ENCODE measurements around the gene CALR3.
A peak's percentile ranks its signal among the peaks of the same experiment; 100 is the strongest.

The CALR3 gene

DNA sequence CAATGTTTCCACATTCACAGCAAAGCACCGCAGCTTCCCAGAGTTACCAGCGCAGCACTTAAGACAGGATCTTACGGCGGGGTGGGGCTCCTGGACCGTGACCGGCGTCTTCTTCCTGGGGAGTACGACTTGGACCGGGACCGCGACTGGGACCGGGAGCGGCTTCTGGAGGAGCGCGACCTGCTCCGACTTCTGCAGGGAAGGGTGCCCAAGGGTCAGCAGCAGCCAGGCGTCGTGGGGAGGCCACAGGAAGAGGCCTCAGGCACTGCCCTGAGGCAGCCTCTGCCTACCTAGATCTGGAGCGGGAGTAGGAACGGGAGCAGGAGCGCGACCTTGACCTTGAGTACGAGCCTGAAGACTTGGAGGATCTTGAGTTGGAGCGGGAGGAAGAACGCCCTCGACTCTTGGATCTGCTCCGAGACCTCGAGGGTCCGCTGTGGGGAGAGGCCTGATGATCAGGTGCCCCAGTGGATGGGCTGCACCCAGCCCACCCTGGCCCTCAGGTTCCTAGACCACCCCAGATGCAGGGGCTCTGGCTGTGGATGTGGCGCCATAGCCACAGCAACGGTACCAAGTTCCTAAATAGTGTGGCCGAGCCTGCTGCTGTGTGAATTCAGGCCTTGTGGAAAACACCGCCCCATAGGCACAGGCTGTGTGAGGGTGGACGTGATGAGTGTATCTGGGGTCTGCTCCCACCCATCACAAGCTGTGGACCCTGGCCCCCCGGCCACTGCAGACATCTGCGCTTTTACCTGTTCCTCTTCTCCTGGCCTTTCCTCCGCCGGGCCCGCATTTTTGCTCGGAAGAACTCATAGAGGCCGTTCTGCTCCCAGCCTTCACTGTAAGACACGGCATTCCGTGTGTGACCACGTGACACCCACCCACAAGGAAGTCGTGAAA is 24.4 kb upstream of the CALR3 start:
- H3K27me3 ChIP-seq: no peaks in the 10 kb centered on the region
- no peaks in the 10 kb centered on the region for H3K4me1 ChIP-seq
- DNase-seq: no peak
- no peaks in the 10 kb centered on the region for H3K9me3 ChIP-seq
- no peak overlapping the region for H3K4me3 ChIP-seq (ENCODE audit: low read depth, low read length)
- H3K36me3 ChIP-seq: peaks cover 86% of the 10 kb centered on the region
- TF ChIP-seq, protein P1, sequence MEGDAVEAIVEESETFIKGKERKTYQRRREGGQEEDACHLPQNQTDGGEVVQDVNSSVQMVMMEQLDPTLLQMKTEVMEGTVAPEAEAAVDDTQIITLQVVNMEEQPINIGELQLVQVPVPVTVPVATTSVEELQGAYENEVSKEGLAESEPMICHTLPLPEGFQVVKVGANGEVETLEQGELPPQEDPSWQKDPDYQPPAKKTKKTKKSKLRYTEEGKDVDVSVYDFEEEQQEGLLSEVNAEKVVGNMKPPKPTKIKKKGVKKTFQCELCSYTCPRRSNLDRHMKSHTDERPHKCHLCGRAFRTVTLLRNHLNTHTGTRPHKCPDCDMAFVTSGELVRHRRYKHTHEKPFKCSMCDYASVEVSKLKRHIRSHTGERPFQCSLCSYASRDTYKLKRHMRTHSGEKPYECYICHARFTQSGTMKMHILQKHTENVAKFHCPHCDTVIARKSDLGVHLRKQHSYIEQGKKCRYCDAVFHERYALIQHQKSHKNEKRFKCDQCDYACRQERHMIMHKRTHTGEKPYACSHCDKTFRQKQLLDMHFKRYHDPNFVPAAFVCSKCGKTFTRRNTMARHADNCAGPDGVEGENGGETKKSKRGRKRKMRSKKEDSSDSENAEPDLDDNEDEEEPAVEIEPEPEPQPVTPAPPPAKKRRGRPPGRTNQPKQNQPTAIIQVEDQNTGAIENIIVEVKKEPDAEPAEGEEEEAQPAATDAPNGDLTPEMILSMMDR (IDR thresholded peaks at IDR 0.05; ENCODE audit: low read depth, low read length): no peak

- Histone ChIP-seq H3K4me3 (ENCODE audit: low read depth, low read length) (no peak overlapping the region), H3K36me3 (peaks cover 84% of the 10 kb centered on the region), H3K9me3 (no peaks in the 10 kb centered on the region), H3K27me3 (no peaks in the 10 kb centered on the region), H3K4me1 (no peaks in the 10 kb centered on the region)
- TF ChIP-seq, protein P1 (IDR thresholded peaks at IDR 0.05; ENCODE audit: low read depth, low read length): no peak
- DNase-seq: no peak
These were observed 23.3 kb upstream of the CALR3 start for GRCh38 chr19:16519230-16519687.

DNA sequence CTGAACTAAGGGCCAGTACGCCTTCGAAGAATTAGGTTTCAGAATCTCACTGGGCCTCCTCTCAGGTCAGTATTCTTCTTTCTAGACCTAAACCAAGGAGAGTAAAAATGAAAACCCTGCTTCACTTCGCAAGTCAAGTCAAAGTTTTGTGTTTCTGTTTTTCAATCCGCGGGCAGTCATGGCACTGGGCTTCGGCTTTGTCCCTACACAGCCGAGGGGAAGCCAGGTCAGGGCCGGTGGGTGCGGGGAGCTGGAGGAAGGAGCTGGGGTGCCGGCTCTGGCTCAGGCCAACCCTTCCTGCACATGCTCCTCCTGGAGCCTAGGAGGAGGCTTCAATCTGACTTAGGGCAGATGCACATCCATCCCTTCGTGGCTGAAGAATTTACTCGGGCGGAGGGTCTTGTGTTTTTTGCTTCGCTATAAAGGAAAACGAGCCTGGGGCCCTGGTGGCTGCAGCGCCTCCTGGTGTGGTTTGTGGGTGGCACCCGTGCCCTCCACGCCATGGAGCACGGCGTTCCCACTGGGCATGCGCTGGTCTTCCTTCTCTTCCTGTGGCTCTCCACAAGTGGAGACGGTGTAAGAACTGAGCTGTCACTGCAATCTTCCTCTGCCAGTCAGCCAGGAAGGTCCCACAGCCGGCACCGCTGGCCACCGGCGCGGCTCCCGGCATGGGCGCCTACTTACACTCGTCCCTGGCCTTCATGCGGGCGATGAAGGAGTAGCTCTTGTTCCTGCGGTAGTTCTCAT is 22.7 kb upstream of the CALR3 start:
- Histone ChIP-seq H3K4me3 (ENCODE audit: low read depth, low read length) (no peak overlapping the region), H3K9me3 (no peaks in the 10 kb centered on the region), H3K4me1 (no peaks in the 10 kb centered on the region), H3K36me3 (peaks cover 78% of the 10 kb centered on the region), H3K27me3 (no peaks in the 10 kb centered on the region)
- TF ChIP-seq, protein P1 (IDR thresholded peaks at IDR 0.05; ENCODE audit: low read depth, low read length): peak; percentile 29; the same call in 1 of the 2 replicates
- DNase-seq: no peak

- Histone ChIP-seq H3K36me3 (peaks cover 78% of the 10 kb centered on the region), H3K4me1 (no peaks in the 10 kb centered on the region), H3K27me3 (no peaks in the 10 kb centered on the region), H3K9me3 (no peaks in the 10 kb centered on the region), H3K4me3 (ENCODE audit: low read depth, low read length) (no peak overlapping the region)
- DNase-seq: no peak
- TF ChIP-seq, protein P1 (IDR thresholded peaks at IDR 0.05; ENCODE audit: low read depth, low read length): no peak
These were observed 22.1 kb upstream of the CALR3 start for GRCh38 chr19:16518061-16518460.

DNA sequence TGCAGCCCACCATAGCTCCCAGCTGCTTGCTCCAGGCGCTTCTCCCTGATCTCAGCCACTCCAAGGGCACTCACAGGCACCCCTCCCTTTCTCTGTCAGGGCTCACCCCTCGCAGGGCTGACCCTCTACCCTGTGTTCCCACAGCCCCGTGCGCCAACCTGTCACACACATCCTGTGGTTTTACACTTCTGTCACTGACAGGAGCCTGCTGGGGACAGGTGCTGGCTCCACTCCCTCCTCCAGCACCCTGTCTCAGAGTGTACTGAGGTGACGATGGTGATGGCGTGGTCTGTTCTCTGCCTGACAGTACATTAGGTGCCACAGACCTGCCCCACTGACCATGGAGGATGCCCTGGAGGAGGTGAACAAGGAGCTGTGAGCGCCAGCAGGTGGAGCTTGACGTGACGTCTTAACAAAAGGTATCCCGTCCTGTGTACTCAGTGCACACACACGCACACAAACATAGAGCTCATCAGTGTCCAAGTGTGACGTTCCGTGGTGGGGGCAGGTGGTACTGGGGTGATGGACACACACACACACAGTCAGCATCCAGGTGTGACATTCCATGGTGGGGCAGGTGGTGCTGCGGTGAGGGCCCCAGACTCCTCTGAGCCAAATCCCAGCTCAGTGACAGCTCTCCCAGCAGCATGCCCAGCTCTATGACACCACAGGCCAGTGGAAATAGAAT is 21.1 kb upstream of the CALR3 start:
- H3K27me3 ChIP-seq: no peaks in the 10 kb centered on the region
- H3K4me1 ChIP-seq: no peaks in the 10 kb centered on the region
- H3K4me3 ChIP-seq (ENCODE audit: low read depth, low read length): no peak overlapping the region
- H3K9me3 ChIP-seq: no peaks in the 10 kb centered on the region
- no peak for DNase-seq
- peaks cover 76% of the 10 kb centered on the region for H3K36me3 ChIP-seq
- TF ChIP-seq, protein P1 (IDR thresholded peaks at IDR 0.05; ENCODE audit: low read depth, low read length): no peak
